ENCODE results near the gene ZNF430.
A peak's percentile ranks its signal among the peaks of the same experiment; 100 is the strongest.
"Not testable (repeated sequence)": the region's sequence is repeated elsewhere in the genome, so short reads cannot be mapped to it uniquely, and the experiment has no call there.

ZNF430 gene

DNA sequence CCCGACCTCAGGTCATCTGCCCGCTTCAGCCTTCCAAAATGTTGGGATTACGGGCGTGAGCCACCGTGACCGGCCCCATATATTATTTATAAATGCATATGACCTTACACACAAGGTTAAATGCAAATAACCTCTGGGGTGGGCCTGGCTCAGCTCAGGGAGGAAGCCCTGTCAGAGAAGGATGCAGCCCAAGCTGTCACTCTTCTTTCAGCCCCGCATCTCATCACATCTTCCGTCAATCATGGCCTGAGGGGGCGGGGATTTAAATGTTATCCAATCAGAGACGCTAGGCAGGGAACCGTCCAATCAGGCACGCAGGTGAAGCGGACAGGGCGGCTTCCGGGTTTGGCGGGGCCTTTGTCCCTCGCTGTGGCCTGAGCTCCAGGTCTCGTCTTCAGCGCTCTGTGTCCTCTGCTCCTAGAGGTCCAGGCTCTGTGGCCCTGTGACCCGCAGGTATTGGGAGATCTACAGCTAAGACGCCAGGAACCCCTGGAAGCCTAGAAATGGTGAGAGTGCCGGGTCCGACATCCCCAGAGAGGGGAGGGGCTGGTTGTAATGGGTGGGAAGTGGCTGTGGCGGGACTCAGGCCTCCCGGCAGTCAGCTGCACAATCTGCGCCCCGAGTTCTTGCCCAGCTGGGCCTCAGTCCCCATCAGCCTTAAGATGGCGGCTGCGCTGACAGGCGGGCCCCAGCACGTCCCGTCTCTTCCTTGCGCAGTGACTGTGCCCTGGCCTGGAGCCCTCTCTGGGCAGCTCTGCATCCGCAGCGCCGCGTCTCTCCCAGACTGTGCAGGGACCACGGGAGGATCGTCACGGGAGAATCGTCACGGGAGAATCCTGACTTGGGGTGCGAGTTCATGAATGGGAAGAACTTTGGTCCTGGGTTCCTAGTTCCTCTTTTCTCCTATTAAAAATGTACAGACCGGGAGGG, at the start of gene ZNF430:
TSS of gene ZNF430 (plus strand) at position 360 of the 930 bp plus-strand sequence. CDS start at position 504, 144 bp downstream.
- peak within 1 kb of the TSS; percentile 97 to 98 (median 97) for H3K27ac Mint-ChIP-seq
- H3K27me3 Mint-ChIP-seq (ENCODE audit: low read depth) = no peaks in the 10 kb centered on the region
- H3K4me1 Mint-ChIP-seq = peaks cover 25% of the 10 kb centered on the region
- TF ChIP-seq, protein P1, sequence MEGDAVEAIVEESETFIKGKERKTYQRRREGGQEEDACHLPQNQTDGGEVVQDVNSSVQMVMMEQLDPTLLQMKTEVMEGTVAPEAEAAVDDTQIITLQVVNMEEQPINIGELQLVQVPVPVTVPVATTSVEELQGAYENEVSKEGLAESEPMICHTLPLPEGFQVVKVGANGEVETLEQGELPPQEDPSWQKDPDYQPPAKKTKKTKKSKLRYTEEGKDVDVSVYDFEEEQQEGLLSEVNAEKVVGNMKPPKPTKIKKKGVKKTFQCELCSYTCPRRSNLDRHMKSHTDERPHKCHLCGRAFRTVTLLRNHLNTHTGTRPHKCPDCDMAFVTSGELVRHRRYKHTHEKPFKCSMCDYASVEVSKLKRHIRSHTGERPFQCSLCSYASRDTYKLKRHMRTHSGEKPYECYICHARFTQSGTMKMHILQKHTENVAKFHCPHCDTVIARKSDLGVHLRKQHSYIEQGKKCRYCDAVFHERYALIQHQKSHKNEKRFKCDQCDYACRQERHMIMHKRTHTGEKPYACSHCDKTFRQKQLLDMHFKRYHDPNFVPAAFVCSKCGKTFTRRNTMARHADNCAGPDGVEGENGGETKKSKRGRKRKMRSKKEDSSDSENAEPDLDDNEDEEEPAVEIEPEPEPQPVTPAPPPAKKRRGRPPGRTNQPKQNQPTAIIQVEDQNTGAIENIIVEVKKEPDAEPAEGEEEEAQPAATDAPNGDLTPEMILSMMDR (IDR thresholded peaks at IDR 0.05; ENCODE audit: unreplicated experiment in 3 of 3) = no peak
- H3K4me3 Mint-ChIP-seq = peak within 1 kb of the TSS; percentile 99 to 100 (median 100)
- no peaks in the 10 kb centered on the region for H3K9me3 Mint-ChIP-seq
- H3K36me3 Mint-ChIP-seq (ENCODE audit: low read depth) = peaks cover 34% of the 10 kb centered on the region

DNA sequence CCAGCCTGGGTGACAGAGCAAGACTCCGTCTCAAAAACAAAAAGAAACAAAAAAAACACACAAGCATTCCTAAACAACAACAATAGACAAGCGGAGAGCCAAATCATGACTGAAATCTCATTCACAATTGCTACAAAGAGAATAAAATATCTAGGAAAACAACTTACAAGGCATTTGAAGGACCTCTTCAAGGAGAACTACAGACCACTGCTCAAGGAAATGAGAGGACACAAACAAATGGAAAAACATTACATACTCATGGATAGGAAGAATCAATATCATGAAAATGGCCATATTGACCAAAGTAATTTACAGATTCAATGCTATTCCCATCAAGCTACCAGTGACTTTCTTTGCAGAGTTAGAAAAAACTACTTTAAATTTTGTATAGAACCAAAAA, 27.7 kb upstream of the ZNF430 start:
- not testable (repeated sequence) for H3K4me3 Mint-ChIP-seq; H3K36me3 Mint-ChIP-seq (ENCODE audit: low read depth); H3K27me3 Mint-ChIP-seq (ENCODE audit: low read depth); H3K4me1 Mint-ChIP-seq; H3K27ac Mint-ChIP-seq
- H3K9me3 Mint-ChIP-seq = peaks cover 28% of the 10 kb centered on the region

- TF ChIP-seq, protein P1 (IDR thresholded peaks at IDR 0.05; ENCODE audit: unreplicated experiment in 3 of 3) = no peak
- Mint-ChIP-seq H3K27ac (peak overlapping the region in 2 of 3 experiments; percentile 82 to 89), H3K4me3 (peak overlapping the region; percentile 92 to 96 (median 95)), H3K27me3 (ENCODE audit: low read depth) (no peaks in the 10 kb centered on the region), H3K36me3 (ENCODE audit: low read depth) (peaks cover 3% of the 10 kb centered on the region), H3K9me3 (peaks cover 4% of the 10 kb centered on the region), H3K4me1 (no peaks in the 10 kb centered on the region)
Observed at GRCh38 chr19:20999731-21000352, 20.6 kb upstream of the ZNF430 start.

DNA sequence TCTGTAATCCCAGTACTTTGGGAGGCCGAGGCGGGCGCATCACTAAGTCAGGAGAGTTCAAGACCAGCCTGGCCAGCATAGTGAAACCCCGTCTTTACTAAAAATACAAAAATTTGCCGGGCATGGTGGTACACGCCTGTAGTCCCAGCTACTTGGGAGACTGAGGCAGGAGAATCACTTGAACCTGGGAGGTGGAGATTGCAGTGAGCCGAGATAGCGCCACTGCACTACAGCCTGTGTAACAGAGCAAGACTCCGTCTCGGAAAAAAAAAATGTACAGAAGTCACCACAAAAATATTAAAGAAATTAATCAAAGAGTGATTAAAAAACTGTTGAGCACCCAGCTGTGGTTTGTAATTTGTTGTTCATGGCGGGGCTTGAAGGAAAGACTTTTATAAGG, 781 bp downstream of the ZNF430 start:
- Mint-ChIP-seq H3K36me3 (ENCODE audit: low read depth) (peaks cover 41% of the 10 kb centered on the region), H3K4me3 (peak overlapping the region; percentile 99 to 100 (median 100)), H3K4me1 (peaks cover 25% of the 10 kb centered on the region), H3K27ac (peak overlapping the region; percentile 97 to 98 (median 97))
- H3K27me3 Mint-ChIP-seq (ENCODE audit: low read depth); H3K9me3 Mint-ChIP-seq: not testable (repeated sequence)

GRCh38 chr19:21022996-21023395, 2.5 kb downstream of the ZNF430 start:
- TF ChIP-seq, protein P1 (IDR thresholded peaks at IDR 0.05; ENCODE audit: unreplicated experiment in 3 of 3) = no peak
- Mint-ChIP-seq H3K4me3 (peak overlapping the region; percentile 99 to 100 (median 100)), H3K4me1 (peaks cover 25% of the 10 kb centered on the region), H3K27me3 (ENCODE audit: low read depth) (no peaks in the 10 kb centered on the region), H3K27ac (peak overlapping the region in 1 of 3 experiments; percentile 76), H3K36me3 (ENCODE audit: low read depth) (peaks cover 58% of the 10 kb centered on the region), H3K9me3 (no peaks in the 10 kb centered on the region)

- H3K4me3 Mint-ChIP-seq = peak overlapping the region in 1 of 3 experiments; percentile 53
- H3K27ac Mint-ChIP-seq = no peak overlapping the region
- H3K9me3 Mint-ChIP-seq = no peaks in the 10 kb centered on the region
- no peaks in the 10 kb centered on the region for H3K27me3 Mint-ChIP-seq (ENCODE audit: low read depth)
- H3K36me3 Mint-ChIP-seq (ENCODE audit: low read depth) = peaks cover 67% of the 10 kb centered on the region
- TF ChIP-seq, protein P1 (IDR thresholded peaks at IDR 0.05; ENCODE audit: unreplicated experiment in 3 of 3) = no peak
- peaks cover 25% of the 10 kb centered on the region for H3K4me1 Mint-ChIP-seq
Observed at GRCh38 chr19:21023901-21024300, 3.4 kb downstream of the ZNF430 start.
